B cell (primary cell): Measurements from ENCODE around the gene MAP3K5. TPM values are rescaled to one million over a fixed set of nuclear protein-coding genes. Genes with fewer than 3 reads are reported as not detected.

ENCODE experiments used
- ATAC-seq: fragments of 200-7000 bp; cut with Tn5 transposase; one replicate; pipeline ENCODE4 v1.10.0; 2021; ENCODE audit warnings: low read depth, mild to moderate bottlenecking, moderate number of reproducible peaks, moderate library complexity
- CTCF ChIA-PET: fragments of 350-600 bp; sonication (Branson Sonifier 250); formaldehyde crosslinking; loops from one replicate; lab custom pipeline; 2021; ENCODE audit warnings: antibody characterized with exemption, inconsistent platforms; lab: Charles Lee
- POLR2A ChIA-PET: fragments of 350-600 bp; sonication (Branson Sonifier 250); formaldehyde crosslinking; loops from one replicate; lab custom pipeline; 2021; ENCODE audit warnings: antibody characterized with exemption; lab: Charles Lee
- DNase-seq: peaks from one replicate; pipeline ENCODE4 v3.0.0; 2013
- H2AFZ ChIP-seq: 2 replicates; pipeline ENCODE4 v1.6.1; 2012; ENCODE audit warnings: mild to moderate bottlenecking, low read depth, low read length; ENCODE audit not compliant: insufficient read depth, poor library complexity, severe bottlenecking
- H3K27ac ChIP-seq, 2 donors: 1 replicate in 1 of 2; 2 replicates in 1 of 2; pipeline ENCODE4 v1.5.1; 2012 to 2013; ENCODE audit warnings: low read length in 2 of 2, mild to moderate bottlenecking in 2 of 2, moderate library complexity in 1 of 2
- H3K27me3 ChIP-seq, 4 experiments: fragments of 200-600 bp in 1 of 4; sonication (generic) in 1 of 4; replicated peaks in 1 of 4; 1 replicate in 2 of 4; 2 replicates in 2 of 4; pipeline versions ENCODE4 v1.6.1 to v1.7.0; 2013 to 2016; ENCODE audit warnings: low read length in 3 of 4, mild to moderate bottlenecking in 2 of 4, mixed read lengths in 1 of 4, moderate library complexity in 1 of 4; ENCODE audit not compliant: insufficient read depth in 4 of 4, control insufficient read depth in 3 of 4; ENCODE audit errors: control extremely low read depth in 1 of 4
- H3K36me3 ChIP-seq, 2 experiments: replicated peaks in 1 of 2; 1 replicate in 1 of 2; 2 replicates in 1 of 2; pipeline versions ENCODE4 v1.6.1 to v1.7.1; 2013; ENCODE audit warnings: low read length in 1 of 2; ENCODE audit not compliant: insufficient read depth in 2 of 2, control insufficient read depth in 1 of 2; ENCODE audit errors: control extremely low read depth in 1 of 2, extremely low read depth in 1 of 2
- H3K4me1 ChIP-seq, 2 donors: fragments of 200-600 bp in 1 of 2; sonication (generic) in 1 of 2; 1 replicate in 1 of 2; 2 replicates in 1 of 2; pipeline versions ENCODE4 v1.5.1 to v1.6.1; 2013 to 2017; ENCODE audit warnings: low read length in 2 of 2; ENCODE audit not compliant: control insufficient read depth in 2 of 2, insufficient read depth in 2 of 2
- H3K4me2 ChIP-seq: replicated peaks from 2 replicates; pipeline ENCODE3; 2012; ENCODE audit warnings: mild to moderate bottlenecking, low read depth, low read length; ENCODE audit not compliant: poor library complexity, severe bottlenecking
- H3K4me3 ChIP-seq, 5 experiments: fragments of 200-600 bp in 1 of 5; sonication (generic) in 1 of 5; 1 replicate in 3 of 5; 2 replicates in 2 of 5; pipeline versions ENCODE4 v1.5.1 to v1.7.0; 2011 to 2016; ENCODE audit warnings: low read length in 4 of 5, mild to moderate bottlenecking in 4 of 5, low read depth in 2 of 5, control low read depth in 1 of 5, moderate library complexity in 1 of 5; ENCODE audit not compliant: insufficient read depth in 1 of 5; ENCODE audit errors: control extremely low read depth in 1 of 5, extremely low read depth in 1 of 5
- H3K79me2 ChIP-seq: fragments of 200-600 bp; sonication (generic); one replicate; pipeline ENCODE4 v1.6.0; 2016; ENCODE audit warnings: low read length; ENCODE audit not compliant: control insufficient read depth, insufficient read depth
- H3K9ac ChIP-seq: fragments of 200-600 bp; sonication (generic); 2 replicates; pipeline ENCODE4 v1.6.1; 2017; ENCODE audit warnings: mild to moderate bottlenecking, low read length, moderate library complexity
- H3K9me3 ChIP-seq, 3 donors: one replicate each; pipeline versions ENCODE4 v1.6.1 to v1.7.1; 2013; ENCODE audit warnings: low read length in 2 of 3; ENCODE audit not compliant: control insufficient read depth in 2 of 3, insufficient read depth in 1 of 3; ENCODE audit errors: control extremely low read depth in 1 of 3
- H4K20me1 ChIP-seq: 2 replicates; pipeline ENCODE4 v1.6.0; 2012; ENCODE audit warnings: mild to moderate bottlenecking, low read length; ENCODE audit not compliant: insufficient read depth, control insufficient read depth, poor library complexity, severe bottlenecking
- H3K27ac Mint-ChIP-seq: one replicate; pipeline ENCODE4 v1.8.0; 2021; ENCODE audit warnings: mixed read lengths
- H3K27me3 Mint-ChIP-seq: one replicate; pipeline ENCODE4 v1.8.0; 2021; ENCODE audit warnings: mixed read lengths
- H3K4me1 Mint-ChIP-seq: one replicate; pipeline ENCODE4 v1.8.0; 2021; ENCODE audit warnings: mixed read lengths
- H3K4me3 Mint-ChIP-seq: one replicate; pipeline ENCODE4 v1.8.0; 2021; ENCODE audit warnings: mixed read lengths
- H3K9me3 Mint-ChIP-seq: one replicate; pipeline ENCODE4 v1.8.0; 2022; ENCODE audit warnings: mixed read lengths; ENCODE audit not compliant: insufficient read depth
- EZH2 ChIP-seq: IDR thresholded peaks from 2 replicates; pipeline ENCODE4 v1.6.1; 2012; ENCODE audit warnings: borderline replicate concordance, low read depth, mild to moderate bottlenecking, moderate library complexity, low read length; ENCODE audit not compliant: insufficient read depth, poor library complexity, severe bottlenecking
- WGBS: methylation state at CpG from one replicate; pipeline ENCODE4 v1.1.5; 2013; ENCODE audit warnings: missing lambda C conversion rate; ENCODE audit not compliant: insufficient coverage; 5-methylcytosine and 5-hydroxymethylcytosine counted together
- intact Hi-C: fragments of 100-400 bp; cut with micrococcal nuclease; formaldehyde crosslinking; loops from one replicate; pipeline ENCODE4 v1.10.0; 2022
- polyA plus RNA-seq: library from polyadenylated mRNA; depleted of rRNA; stranded (reverse); fragments of >200 nt; gene quantifications from 2 replicates; pipeline ENCODE4 v1.2.3, GENCODE V29; 2012
- total RNA-seq, 2 donors: library from RNA; stranded (reverse); fragments of 120-200 nt in 1 of 2; gene quantifications; 1 replicate in 1 of 2; 2 replicates in 1 of 2; pipeline versions ENCODE4 v1.2.3 to v1.2.4, GENCODE V29; 2013 to 2022
- TF ChIP-seq, protein P1 (sequence below): fragments of 200-600 bp; IDR thresholded peaks from one replicate; pipeline ENCODE4 v1.8.0; 2022; ENCODE audit warnings: antibody characterized with exemption, mild to moderate bottlenecking

Gene MAP3K5
- total and polyA plus RNA-seq, 2 donors (not counting 1 experiment from before 2014, with no cell fraction given) = 5.7 to 34.1 TPM

GRCh38 chr6:136550330-136551071 lies 241.8 kb downstream of the MAP3K5 start, which contains the start of gene MAP7:
Gene MAP7 (minus strand): TSS chr6:136550422. CDS start chr6:136550408, 14 bp downstream.
- H3K36me3 ChIP-seq = no peaks in the 10 kb centered on the region
- H2AFZ ChIP-seq = peak within 1 kb of the TSS; percentile 77
- H3K9ac ChIP-seq = peak within 1 kb of the TSS; percentile 63
- peaks cover 16% of the 10 kb centered on the region for H3K4me1 Mint-ChIP-seq
- POLR2A ChIA-PET = no interaction called here
- no peaks in the 10 kb centered on the region for H3K79me2 ChIP-seq
- DNase-seq (peak; percentile 75), ATAC-seq (peak; percentile 83)
- H4K20me1 ChIP-seq = no peaks in the 10 kb centered on the region
- H3K4me3 Mint-ChIP-seq = peak within 1 kb of the TSS; percentile 74
- CTCF ChIA-PET = interaction anchor here (1.1 to 1.3 kb wide), 4 partner anchors 12 to 242 kb away, joined by 3 to 5 read pairs (median 4); partner anchors contain the start of gene MAP3K5
- peaks cover 0 to 27% (median 21%) of the 10 kb centered on the region in 4 experiments for H3K27me3 ChIP-seq
- no peaks in the 10 kb centered on the region for H3K9me3 Mint-ChIP-seq
- peaks cover 29% of the 10 kb centered on the region for H3K27me3 Mint-ChIP-seq
- H3K4me1 ChIP-seq = peaks cover 10 to 17% of the 10 kb centered on the region in 2 donors
- 4% methylated on average over 79 of the region's 79 CpGs for WGBS
- intact Hi-C loops = no loop called here
- no peak within 1 kb of the TSS for H3K27ac ChIP-seq
- no peak for TF ChIP-seq EZH2
- TF ChIP-seq, protein P1, sequence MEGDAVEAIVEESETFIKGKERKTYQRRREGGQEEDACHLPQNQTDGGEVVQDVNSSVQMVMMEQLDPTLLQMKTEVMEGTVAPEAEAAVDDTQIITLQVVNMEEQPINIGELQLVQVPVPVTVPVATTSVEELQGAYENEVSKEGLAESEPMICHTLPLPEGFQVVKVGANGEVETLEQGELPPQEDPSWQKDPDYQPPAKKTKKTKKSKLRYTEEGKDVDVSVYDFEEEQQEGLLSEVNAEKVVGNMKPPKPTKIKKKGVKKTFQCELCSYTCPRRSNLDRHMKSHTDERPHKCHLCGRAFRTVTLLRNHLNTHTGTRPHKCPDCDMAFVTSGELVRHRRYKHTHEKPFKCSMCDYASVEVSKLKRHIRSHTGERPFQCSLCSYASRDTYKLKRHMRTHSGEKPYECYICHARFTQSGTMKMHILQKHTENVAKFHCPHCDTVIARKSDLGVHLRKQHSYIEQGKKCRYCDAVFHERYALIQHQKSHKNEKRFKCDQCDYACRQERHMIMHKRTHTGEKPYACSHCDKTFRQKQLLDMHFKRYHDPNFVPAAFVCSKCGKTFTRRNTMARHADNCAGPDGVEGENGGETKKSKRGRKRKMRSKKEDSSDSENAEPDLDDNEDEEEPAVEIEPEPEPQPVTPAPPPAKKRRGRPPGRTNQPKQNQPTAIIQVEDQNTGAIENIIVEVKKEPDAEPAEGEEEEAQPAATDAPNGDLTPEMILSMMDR = peak; percentile 98
- no peak within 1 kb of the TSS for H3K27ac Mint-ChIP-seq
- H3K4me3 ChIP-seq = peak within 1 kb of the TSS in 4 of 5 experiments; percentile 23 to 67 (median 61)
- H3K9me3 ChIP-seq = no peaks in the 10 kb centered on the region
- H3K4me2 ChIP-seq = peak within 1 kb of the TSS; percentile 92

DNA sequence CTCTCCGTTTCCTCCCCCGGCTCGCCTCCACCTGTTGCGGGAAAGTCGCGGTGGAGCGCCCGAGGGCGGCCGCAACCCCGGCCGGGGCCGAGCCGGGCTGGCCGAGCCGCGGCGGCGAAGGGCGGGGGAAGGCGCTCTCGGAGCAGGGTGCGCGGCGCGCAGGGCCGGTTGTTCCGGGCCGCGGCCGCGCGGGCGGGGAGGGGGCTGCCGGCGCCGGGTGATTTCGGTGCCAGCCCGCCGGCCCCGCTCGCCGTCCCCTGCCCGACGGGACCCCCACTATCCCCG lies 242.3 kb downstream of the MAP3K5 start:
- Histone ChIP-seq H3K79me2 (no peaks in the 10 kb centered on the region), H3K9me3 (no peaks in the 10 kb centered on the region), H3K27me3 (peaks cover 0 to 27% (median 24%) of the 10 kb centered on the region in 4 experiments), H2AFZ (peak overlapping the region; percentile 77), H3K4me2 (peak overlapping the region; percentile 92), H3K36me3 (no peaks in the 10 kb centered on the region), H3K4me3 (peak overlapping the region in 4 of 5 experiments; percentile 23 to 67 (median 61)), H3K4me1 (peaks cover 10 to 17% of the 10 kb centered on the region in 2 donors), H4K20me1 (no peaks in the 10 kb centered on the region), H3K27ac (no peak overlapping the region), H3K9ac (peak overlapping the region; percentile 63)
- TF ChIP-seq EZH2 = no peak
- TF ChIP-seq, protein P1 = no peak
- ATAC-seq = peak; percentile 56
- no peak for DNase-seq
- H3K27me3 Mint-ChIP-seq = peaks cover 34% of the 10 kb centered on the region
- WGBS = under 1% methylated on average over 46 of the region's 46 CpGs
- peak overlapping the region; percentile 61 for H3K4me3 Mint-ChIP-seq
- H3K9me3 Mint-ChIP-seq = no peaks in the 10 kb centered on the region
- H3K27ac Mint-ChIP-seq = no peak overlapping the region
- POLR2A ChIA-PET = no interaction called here
- peaks cover 16% of the 10 kb centered on the region for H3K4me1 Mint-ChIP-seq
- CTCF ChIA-PET = interaction anchor here (1.2 to 1.3 kb wide), 3 partner anchors 15 to 242 kb away, joined by 3 to 5 read pairs (median 3); partner anchors contain the start of gene MAP3K5
- intact Hi-C loops = no loop called here
